ENCODE results near the gene ZNF784.
"Not testable (repeated sequence)": the region's sequence is repeated elsewhere in the genome, so short reads cannot be mapped to it uniquely, and the experiment has no call there.

Gene ZNF784

GRCh38 chr19:55602104-55603001 is 22.0 kb downstream of the ZNF784 start:
- DNase-seq = no peak

- DNase-seq = no peak
Observed at GRCh38 chr19:55601084-55601483, 23.3 kb downstream of the ZNF784 start.

- DNase-seq = no peak
Observed at GRCh38 chr19:55600662-55601028, 23.7 kb downstream of the ZNF784 start.

- DNase-seq = peak; percentile 88 to 99 (median 91)
Observed at GRCh38 chr19:55599842-55600661, 24.3 kb downstream of the ZNF784 start, which contains the start of gene ZNF524. TSS of gene ZNF524 (plus strand) at chr19:55600288. CDS start at chr19:55602113, 1,825 bp downstream.

GRCh38 chr19:55599468-55599841 is 24.9 kb downstream of the ZNF784 start, which contains the start of gene FIZ1:
TSS of gene FIZ1 (minus strand) at chr19:55599517. CDS start at chr19:55597865, 1,652 bp downstream.
- peak; percentile 93 to 99 (median 95) for DNase-seq

GRCh38 chr19:55598719-55599467 is 25.5 kb downstream of the ZNF784 start:
- peak; percentile 88 to 98 (median 94) for DNase-seq

GRCh38 chr19:55598034-55598433 is 26.3 kb downstream of the ZNF784 start:
- no peak for DNase-seq

- no peak for DNase-seq
Observed at GRCh38 chr19:55597501-55597921, 26.9 kb downstream of the ZNF784 start.

- no peak for DNase-seq
Observed at GRCh38 chr19:55596304-55596703, 28.1 kb downstream of the ZNF784 start.

- DNase-seq = no peak
Observed at GRCh38 chr19:55594996-55595545, 29.3 kb downstream of the ZNF784 start.

GRCh38 chr19:55593096-55593772 is 31.1 kb downstream of the ZNF784 start:
- no peak for DNase-seq

- no peak for DNase-seq
Observed at GRCh38 chr19:55592391-55593090, 31.8 kb downstream of the ZNF784 start.

GRCh38 chr19:55591555-55591954 is 32.8 kb downstream of the ZNF784 start:
- DNase-seq = no peak

GRCh38 chr19:55590617-55591016 is 33.7 kb downstream of the ZNF784 start:
- no peak for DNase-seq

GRCh38 chr19:55590109-55590508 is 34.3 kb downstream of the ZNF784 start:
- DNase-seq = no peak

- DNase-seq = no peak
Observed at GRCh38 chr19:55588738-55589137, 35.6 kb downstream of the ZNF784 start.

- peak; percentile 83 to 96 (median 90) for DNase-seq
Observed at GRCh38 chr19:55586976-55587668, 37.2 kb downstream of the ZNF784 start.

- peak in 3 of 6 experiments; percentile 36 to 69 (median 37) for DNase-seq
Observed at GRCh38 chr19:55585658-55586339, 38.6 kb downstream of the ZNF784 start.

GRCh38 chr19:55584871-55585270 is 39.5 kb downstream of the ZNF784 start:
- DNase-seq = no peak

- not testable (repeated sequence) for DNase-seq
Observed at GRCh38 chr19:55583897-55584296, 40.5 kb downstream of the ZNF784 start.

Measured in stimulated activated naive CD4-positive, alpha-beta T cell (primary cell).